ENCODE measurements around the gene IL1RAPL1. TPM values are rescaled to one million over a fixed set of nuclear protein-coding genes. Genes with fewer than 3 reads are reported as not detected.

IL1RAPL1 gene
- total RNA-seq, 4 donors from 2014 or later, result 0.16 to 0.46 TPM; not detected in 2

DNA sequence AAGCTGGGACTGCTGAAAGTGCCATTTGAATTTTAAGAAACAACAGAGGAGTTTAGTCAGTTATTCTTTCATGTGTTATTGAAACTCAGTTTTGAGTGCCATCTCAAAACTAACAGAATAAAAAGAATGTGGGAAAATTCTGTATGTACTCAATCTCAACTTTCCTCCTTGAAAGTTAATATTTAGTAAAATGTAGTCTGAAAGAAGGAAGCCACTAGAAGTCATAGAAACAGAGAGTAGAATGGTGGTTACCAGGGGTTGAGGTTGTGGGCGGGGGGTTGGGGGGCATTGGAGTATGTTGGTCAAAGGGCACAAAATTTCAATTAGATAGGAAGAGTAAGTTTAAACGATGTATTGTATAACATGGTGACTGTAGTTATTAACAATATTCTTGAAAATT is 999.9 kb downstream of the IL1RAPL1 start:
- no peaks in the 10 kb centered on the region for H3K4me1 ChIP-seq
- no peaks in the 10 kb centered on the region for H3K36me3 ChIP-seq
- no peak overlapping the region for H3K27ac ChIP-seq
- no peaks in the 10 kb centered on the region for H3K27me3 ChIP-seq
- intact Hi-C loops (cut with DNase I; ENCODE audit: low total_unique reads) (no loop called here), in situ Hi-C loops (cut with MboI; ENCODE audit: low sequenced_read_pairs in 4 of 4) (no loop called here)
- H3K9me3 ChIP-seq, result no peaks in the 10 kb centered on the region
- no peak for TF ChIP-seq POLR2A (IDR thresholded peaks at IDR 0.05)
- TF ChIP-seq, protein P1, sequence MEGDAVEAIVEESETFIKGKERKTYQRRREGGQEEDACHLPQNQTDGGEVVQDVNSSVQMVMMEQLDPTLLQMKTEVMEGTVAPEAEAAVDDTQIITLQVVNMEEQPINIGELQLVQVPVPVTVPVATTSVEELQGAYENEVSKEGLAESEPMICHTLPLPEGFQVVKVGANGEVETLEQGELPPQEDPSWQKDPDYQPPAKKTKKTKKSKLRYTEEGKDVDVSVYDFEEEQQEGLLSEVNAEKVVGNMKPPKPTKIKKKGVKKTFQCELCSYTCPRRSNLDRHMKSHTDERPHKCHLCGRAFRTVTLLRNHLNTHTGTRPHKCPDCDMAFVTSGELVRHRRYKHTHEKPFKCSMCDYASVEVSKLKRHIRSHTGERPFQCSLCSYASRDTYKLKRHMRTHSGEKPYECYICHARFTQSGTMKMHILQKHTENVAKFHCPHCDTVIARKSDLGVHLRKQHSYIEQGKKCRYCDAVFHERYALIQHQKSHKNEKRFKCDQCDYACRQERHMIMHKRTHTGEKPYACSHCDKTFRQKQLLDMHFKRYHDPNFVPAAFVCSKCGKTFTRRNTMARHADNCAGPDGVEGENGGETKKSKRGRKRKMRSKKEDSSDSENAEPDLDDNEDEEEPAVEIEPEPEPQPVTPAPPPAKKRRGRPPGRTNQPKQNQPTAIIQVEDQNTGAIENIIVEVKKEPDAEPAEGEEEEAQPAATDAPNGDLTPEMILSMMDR (IDR thresholded peaks at IDR 0.05 in 4 of 5, conservative IDR thresholded peaks at IDR 0.05 in 1 of 5), result no peak
- no peak overlapping the region for H3K4me3 ChIP-seq
- DNase-seq (no peak), ATAC-seq (no peak)

DNA sequence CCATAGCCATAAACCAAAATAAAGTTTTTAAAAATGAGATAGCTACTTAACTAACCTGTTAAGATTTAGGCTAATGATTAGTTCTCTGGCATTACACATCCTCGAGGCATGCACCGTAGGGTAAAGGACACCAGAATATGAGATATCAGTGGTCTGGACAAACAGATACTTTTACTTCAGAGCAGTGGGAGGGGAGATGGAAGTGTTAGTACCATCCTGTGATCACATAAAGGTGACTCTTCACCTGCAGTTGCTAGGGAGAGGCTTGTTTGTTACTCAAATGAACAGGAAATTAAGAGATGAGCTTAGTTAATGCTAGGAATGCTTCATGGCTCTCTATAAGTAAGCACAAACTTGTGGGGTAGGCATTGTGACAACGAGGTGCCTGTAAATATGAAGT is 1003.7 kb downstream of the IL1RAPL1 start:
- DNase-seq (no peak), ATAC-seq (no peak)
- H3K27ac ChIP-seq, result no peak overlapping the region
- in situ Hi-C loops (cut with MboI; ENCODE audit: low sequenced_read_pairs in 4 of 4) (no loop called here), intact Hi-C loops (cut with DNase I; ENCODE audit: low total_unique reads) (no loop called here)
- no peaks in the 10 kb centered on the region for H3K9me3 ChIP-seq
- TF ChIP-seq, protein P1 (IDR thresholded peaks at IDR 0.05 in 4 of 5, conservative IDR thresholded peaks at IDR 0.05 in 1 of 5), result no peak
- no peak for TF ChIP-seq POLR2A (IDR thresholded peaks at IDR 0.05)
- no peaks in the 10 kb centered on the region for H3K36me3 ChIP-seq
- no peaks in the 10 kb centered on the region for H3K4me1 ChIP-seq
- no peak overlapping the region for H3K4me3 ChIP-seq
- no peaks in the 10 kb centered on the region for H3K27me3 ChIP-seq

DNA sequence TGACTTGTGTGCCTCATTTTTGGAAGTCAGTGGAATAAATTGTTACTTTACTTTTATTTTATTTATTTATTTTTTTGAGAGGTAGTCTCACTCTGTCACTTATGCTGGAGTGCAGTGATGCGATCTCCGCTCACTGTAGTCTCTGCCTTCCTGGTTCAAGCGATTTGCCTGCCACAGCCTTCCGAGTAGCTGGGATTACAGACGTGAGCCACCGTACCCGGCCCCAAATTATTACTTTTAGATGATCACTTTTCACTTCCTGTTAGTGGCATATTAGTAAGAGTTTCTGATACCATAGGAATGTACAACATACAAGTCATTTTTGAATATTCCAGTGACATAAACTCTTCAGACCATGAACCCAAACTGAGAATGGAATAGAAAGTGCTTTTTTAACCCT is 1017.1 kb downstream of the IL1RAPL1 start:
- intact Hi-C loops (cut with DNase I; ENCODE audit: low total_unique reads), result no loop called here
- in situ Hi-C loops (cut with MboI; ENCODE audit: low sequenced_read_pairs in 4 of 4), result no loop called here
- H3K27me3 ChIP-seq, result no peaks in the 10 kb centered on the region

DNA sequence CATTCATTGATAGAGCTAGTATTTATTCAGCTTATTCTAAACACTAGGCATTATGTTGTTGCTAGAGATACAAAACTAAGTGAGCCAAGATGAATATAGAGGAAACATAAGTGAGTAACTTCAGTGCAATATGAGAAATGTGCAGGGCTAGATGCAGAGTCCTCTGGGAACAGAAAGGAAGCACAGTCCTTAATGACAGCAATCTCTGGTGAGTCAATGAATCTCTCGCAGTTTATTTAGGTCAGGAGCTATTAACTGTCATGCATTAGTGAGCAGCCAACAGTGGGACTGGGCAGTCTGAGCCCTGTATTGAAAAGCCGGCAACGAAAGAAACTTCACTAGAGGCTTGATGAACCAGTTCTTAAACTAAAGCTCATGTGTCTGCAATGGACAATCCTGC is 1030.0 kb downstream of the IL1RAPL1 start:
- ATAC-seq (no peak), DNase-seq (no peak)
- H3K27me3 ChIP-seq, result peaks cover 0 to 4% (median 0%) of the 10 kb centered on the region in 3 donors
- no peaks in the 10 kb centered on the region for H3K4me1 ChIP-seq
- intact Hi-C loops (cut with DNase I; ENCODE audit: low total_unique reads) (no loop called here), in situ Hi-C loops (cut with MboI; ENCODE audit: low sequenced_read_pairs in 4 of 4) (no loop called here)
- TF ChIP-seq, protein P1 (IDR thresholded peaks at IDR 0.05 in 4 of 5, conservative IDR thresholded peaks at IDR 0.05 in 1 of 5), result no peak
- TF ChIP-seq POLR2A (IDR thresholded peaks at IDR 0.05), result no peak
- no peaks in the 10 kb centered on the region for H3K9me3 ChIP-seq
- no peak overlapping the region for H3K4me3 ChIP-seq
- no peak overlapping the region for H3K27ac ChIP-seq
- H3K36me3 ChIP-seq, result no peaks in the 10 kb centered on the region

More for the DNA sequence above, 1017.1 kb downstream of the IL1RAPL1 start:
- no peak for DNase-seq
- H3K4me3 ChIP-seq, result no peak overlapping the region
- ATAC-seq, result no peak
- H3K36me3 ChIP-seq, result no peaks in the 10 kb centered on the region
- TF ChIP-seq, protein P1 (IDR thresholded peaks at IDR 0.05 in 4 of 5, conservative IDR thresholded peaks at IDR 0.05 in 1 of 5), result no peak
- TF ChIP-seq POLR2A (IDR thresholded peaks at IDR 0.05), result no peak
- H3K9me3 ChIP-seq, result no peaks in the 10 kb centered on the region
- no peak overlapping the region for H3K27ac ChIP-seq
- no peaks in the 10 kb centered on the region for H3K4me1 ChIP-seq

DNA sequence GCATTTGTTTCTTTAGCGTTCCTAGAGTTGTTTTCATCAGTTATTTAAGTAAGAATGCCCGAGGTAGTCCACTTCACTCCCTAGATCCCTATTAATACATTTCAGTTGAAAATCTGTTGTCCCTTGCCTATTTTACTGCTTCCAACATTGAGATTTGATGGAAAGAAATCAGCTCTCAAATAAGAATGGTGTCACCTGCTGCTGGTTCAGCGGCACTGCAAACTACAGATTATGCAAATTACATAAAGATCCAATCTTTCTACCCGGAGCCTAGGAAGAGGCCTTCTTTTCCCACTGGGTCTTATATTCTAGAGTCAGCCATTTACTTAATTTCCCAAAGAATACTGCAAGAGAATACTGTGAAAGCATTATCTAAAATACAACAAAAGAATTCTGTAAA is 1030.5 kb downstream of the IL1RAPL1 start:
- Histone ChIP-seq H3K36me3 (no peaks in the 10 kb centered on the region), H3K27ac (no peak overlapping the region), H3K4me1 (no peaks in the 10 kb centered on the region), H3K27me3 (peaks cover 0 to 4% (median 0%) of the 10 kb centered on the region in 3 donors), H3K9me3 (no peaks in the 10 kb centered on the region), H3K4me3 (no peak overlapping the region)
- ATAC-seq, result no peak
- in situ Hi-C loops (cut with MboI; ENCODE audit: low sequenced_read_pairs in 4 of 4) (no loop called here), intact Hi-C loops (cut with DNase I; ENCODE audit: low total_unique reads) (no loop called here)
- DNase-seq, result no peak
- TF ChIP-seq POLR2A (IDR thresholded peaks at IDR 0.05), result no peak
- TF ChIP-seq, protein P1 (IDR thresholded peaks at IDR 0.05 in 4 of 5, conservative IDR thresholded peaks at IDR 0.05 in 1 of 5), result no peak

All from gastrocnemius medialis (tissue), 4 donors.